Urinary bladder (tissue), 2 donors: ENCODE results near the gene HTR1E. TPM values are rescaled to one million over a fixed set of nuclear protein-coding genes. Genes with fewer than 3 reads are reported as not detected.

Experiments
- polyA plus RNA-seq: library from polyadenylated mRNA; stranded (reverse); fragments of 200-250 nt; gene quantifications from one replicate; pipeline ENCODE4 v1.2.3, GENCODE V29; 2013
- small RNA-seq: library from RNA; depleted of rRNA; stranded (forward); fragments of <200 nt; gene quantifications from one replicate; pipeline ENCODE3, GENCODE V24; 2014
- total RNA-seq: library from RNA; depleted of rRNA; stranded (reverse); fragments of >200 nt; gene quantifications from one replicate; pipeline ENCODE4 v1.2.3, GENCODE V29; 2014
- donor health status: healthy.

HTR1E gene
- total and polyA plus RNA-seq, 2 donors, result 0.26 TPM; not detected in 1

Small RNA genes within 50 kb of the gene (small RNA-seq; reads per million reads assigned to genes)
- gene AL157777.2 (not detected), gene MTHFD2P2 (not detected)

Other genes starting within 250 kb of the HTR1E start
- gene CGA, start 157.6 kb downstream of the HTR1E start, total RNA-seq, result not detected
- not detected for gene CGA, start 157.6 kb downstream of the HTR1E start, polyA plus RNA-seq
- gene ZNF292, start 218.0 kb downstream of the HTR1E start, total RNA-seq, result 138 TPM
- 8.5 TPM for gene ZNF292, start 218.0 kb downstream of the HTR1E start, polyA plus RNA-seq